Ovary (tissue), 9 donors: ENCODE data around the gene ZNF777. TPM values are rescaled to one million over a fixed set of nuclear protein-coding genes. Genes with fewer than 3 reads are reported as not detected.
"Not testable (repeated sequence)": the region's sequence is repeated elsewhere in the genome, so short reads cannot be mapped to it uniquely, and the experiment has no call there.

Experiments
- DNase-seq, 5 donors: peaks; one replicate each; pipeline ENCODE4 v3.0.0-alpha.2; 2019 to 2020
- H3K27ac ChIP-seq, 2 donors: fragments of 200-600 bp; one replicate each; pipeline versions ENCODE4 v1.5.1 to v1.8.0; 2019 to 2022
- H3K27me3 ChIP-seq: fragments of 200-600 bp; one replicate; pipeline ENCODE4 v1.8.0; 2022
- H3K36me3 ChIP-seq: fragments of 200-600 bp; sonication (generic); one replicate; pipeline ENCODE4 v1.5.1; 2019
- H3K4me1 ChIP-seq: one replicate; pipeline ENCODE4 v1.8.1; 2013; ENCODE audit warnings: mild to moderate bottlenecking, moderate library complexity; ENCODE audit not compliant: insufficient read depth
- H3K4me3 ChIP-seq: fragments of 200-600 bp; sonication (generic); one replicate; pipeline ENCODE4 v1.5.1; 2017
- H3K9me3 ChIP-seq, 2 donors: fragments of 200-600 bp in 1 of 2; sonication (generic) in 1 of 2; one replicate each; pipeline versions ENCODE4 v1.5.1 to v1.8.1; 2013 to 2019; ENCODE audit warnings: mild to moderate bottlenecking in 1 of 2, moderate library complexity in 1 of 2
- EP300 ChIP-seq: sonication (generic); formaldehyde crosslinking; IDR thresholded peaks from one replicate; pipeline ENCODE4 v1.6.1; 2017; ENCODE audit warnings: antibody characterized with exemption
- POLR2A ChIP-seq: fragments of 450-650 bp; IDR thresholded peaks from one replicate; pipeline ENCODE4 v1.6.1; 2017; ENCODE audit warnings: antibody characterized with exemption, mild to moderate bottlenecking, moderate library complexity
- WGBS, 3 donors: extraction: QIAGEN DNeasy Blood & Tissue Kit in 1 of 3; methylation state at CpG; one replicate each; pipeline versions ENCODE4 v1.1.5 to v1.1.7; 2013 to 2017; 5-methylcytosine and 5-hydroxymethylcytosine counted together
- intact Hi-C, 4 donors: fragments of 100-400 bp; cut with DNase I; formaldehyde crosslinking; loops; one replicate each; pipeline versions ENCODE4 v1.11.0 to v1.15.1; 2022 to 2023
- polyA plus RNA-seq, 2 donors: library from polyadenylated mRNA; stranded (reverse); fragments of 200-250 nt in 1 of 2; fragments of 350-450 nt in 1 of 2; fragmentation: Illumina TruSeq in 1 of 2; extraction: RNeasy Lipid Tissue Mini Kit (QIAGEN cat#74804) in 1 of 2; gene quantifications; one replicate each; pipeline ENCODE4 v1.2.3, GENCODE V29; 2013 to 2014
- total RNA-seq, 7 donors: library from RNA; depleted of rRNA in 2 of 7; stranded (reverse); fragments of >200 nt in 2 of 7; fragmentation: NEBNext Ultra II Directional in 3 of 7; extraction: Animal tissue kit (Norgen Biotek cat#: 25700) in 3 of 7; gene quantifications; one replicate each; pipeline versions ENCODE4 v1.1.0 to v1.2.4, GENCODE V29; 2016 to 2023
- TF ChIP-seq, protein P1 (sequence below), 3 donors: fragments of 450-650 bp in 2 of 3; fragments of 200-600 bp in 1 of 3; IDR thresholded peaks; one replicate each; pipeline versions ENCODE4 v1.5.1 to v1.8.0; 2016 to 2022; ENCODE audit warnings: antibody characterized with exemption in 3 of 3, mild to moderate bottlenecking in 1 of 3
- donor health status: DM: no; HTN: no; CAD: no; lungs with moderate emphysema.
- donor health status: DM: no; HTN: no; CAD: no.
- donor health status: Bipolar disorder and iron deficiency.
- donor health status: DM: yes; HTN: yes; CAD: no.
- donor health status: DM: no; HTN: no; CAD: no.
- donor health status: DM: yes; HTN: yes; CAD: no.

ZNF777 gene
- total and polyA plus RNA-seq, 9 donors: 3.8 to 20.4 (median 13.8) TPM

DNA sequence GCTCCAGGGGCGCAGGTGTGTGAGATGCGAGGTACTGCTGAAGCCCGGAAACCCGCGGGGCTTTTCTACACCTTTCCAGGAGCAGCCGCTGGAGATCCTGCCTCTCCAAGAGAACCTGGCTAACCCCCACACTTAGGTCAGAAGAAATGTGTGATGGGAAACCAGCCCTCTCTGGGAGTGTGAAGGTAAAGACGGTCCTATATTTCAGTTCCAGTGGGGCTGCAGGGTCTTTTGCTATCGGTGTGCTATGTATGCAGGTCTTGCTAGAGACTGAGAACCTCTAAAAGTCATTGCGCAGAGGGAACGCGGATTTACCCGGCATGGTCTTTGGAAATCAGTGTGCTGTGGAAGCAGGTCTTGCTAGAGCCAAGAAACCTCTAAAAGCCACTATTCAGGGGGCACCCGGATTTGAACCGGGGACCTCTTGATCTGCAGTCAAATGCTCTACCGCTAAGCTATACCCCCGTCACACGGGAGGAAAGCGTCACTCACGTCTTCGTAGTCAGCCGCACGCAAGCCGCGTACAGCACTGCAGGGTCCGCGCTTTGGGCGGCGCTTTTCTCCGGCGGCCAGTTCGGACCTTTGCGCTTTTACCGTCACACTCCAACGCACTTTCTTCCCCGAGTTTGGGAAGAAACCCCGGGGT is 46.0 kb downstream of the ZNF777 start:
- no peaks in the 10 kb centered on the region for H3K9me3 ChIP-seq
- 3 to 4% (median 4%) methylated on average over 36 of the region's 36 CpGs for WGBS, 3 donors
- no peaks in the 10 kb centered on the region for H3K27me3 ChIP-seq
- no peaks in the 10 kb centered on the region for H3K4me1 ChIP-seq
- intact Hi-C loops: no loop called here
- H3K4me3 ChIP-seq: peak overlapping the region; percentile 16
- H3K27ac ChIP-seq: no peak overlapping the region
- H3K36me3 ChIP-seq: no peaks in the 10 kb centered on the region
- peak; percentile 34 to 81 (median 62) for DNase-seq
- TF ChIP-seq EP300: no peak

DNA sequence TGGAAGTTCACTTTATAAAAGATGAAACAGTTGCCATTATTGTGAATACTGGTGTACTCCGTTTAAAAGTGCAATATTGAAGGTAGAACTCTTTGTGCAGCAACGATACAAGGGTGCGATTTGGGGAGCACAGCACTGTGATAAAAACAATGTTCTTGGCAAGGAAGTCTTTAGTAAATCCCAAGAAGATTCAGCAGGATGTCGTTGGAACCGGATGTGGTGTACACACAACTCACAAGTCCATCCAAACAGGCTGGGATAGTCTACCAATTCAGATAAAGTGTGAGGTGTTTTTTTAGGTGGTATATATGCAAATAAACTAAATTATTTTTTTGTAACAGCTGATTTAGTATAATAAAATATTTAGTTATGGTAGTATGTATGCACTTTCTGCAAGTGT is 46.7 kb downstream of the ZNF777 start:
- no peak overlapping the region for H3K27ac ChIP-seq
- TF ChIP-seq EP300 (no peak), POLR2A (no peak)
- TF ChIP-seq, protein P1, sequence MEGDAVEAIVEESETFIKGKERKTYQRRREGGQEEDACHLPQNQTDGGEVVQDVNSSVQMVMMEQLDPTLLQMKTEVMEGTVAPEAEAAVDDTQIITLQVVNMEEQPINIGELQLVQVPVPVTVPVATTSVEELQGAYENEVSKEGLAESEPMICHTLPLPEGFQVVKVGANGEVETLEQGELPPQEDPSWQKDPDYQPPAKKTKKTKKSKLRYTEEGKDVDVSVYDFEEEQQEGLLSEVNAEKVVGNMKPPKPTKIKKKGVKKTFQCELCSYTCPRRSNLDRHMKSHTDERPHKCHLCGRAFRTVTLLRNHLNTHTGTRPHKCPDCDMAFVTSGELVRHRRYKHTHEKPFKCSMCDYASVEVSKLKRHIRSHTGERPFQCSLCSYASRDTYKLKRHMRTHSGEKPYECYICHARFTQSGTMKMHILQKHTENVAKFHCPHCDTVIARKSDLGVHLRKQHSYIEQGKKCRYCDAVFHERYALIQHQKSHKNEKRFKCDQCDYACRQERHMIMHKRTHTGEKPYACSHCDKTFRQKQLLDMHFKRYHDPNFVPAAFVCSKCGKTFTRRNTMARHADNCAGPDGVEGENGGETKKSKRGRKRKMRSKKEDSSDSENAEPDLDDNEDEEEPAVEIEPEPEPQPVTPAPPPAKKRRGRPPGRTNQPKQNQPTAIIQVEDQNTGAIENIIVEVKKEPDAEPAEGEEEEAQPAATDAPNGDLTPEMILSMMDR (IDR thresholded peaks at IDR 0.05): no peak
- 43 to 50% (median 46%) methylated on average over 5 of the region's 5 CpGs for WGBS, 3 donors
- no peaks in the 10 kb centered on the region for H3K4me1 ChIP-seq
- no peaks in the 10 kb centered on the region for H3K9me3 ChIP-seq
- no peak for DNase-seq
- intact Hi-C loops: no loop called here
- H3K4me3 ChIP-seq: no peak overlapping the region
- no peaks in the 10 kb centered on the region for H3K27me3 ChIP-seq
- no peaks in the 10 kb centered on the region for H3K36me3 ChIP-seq

DNA sequence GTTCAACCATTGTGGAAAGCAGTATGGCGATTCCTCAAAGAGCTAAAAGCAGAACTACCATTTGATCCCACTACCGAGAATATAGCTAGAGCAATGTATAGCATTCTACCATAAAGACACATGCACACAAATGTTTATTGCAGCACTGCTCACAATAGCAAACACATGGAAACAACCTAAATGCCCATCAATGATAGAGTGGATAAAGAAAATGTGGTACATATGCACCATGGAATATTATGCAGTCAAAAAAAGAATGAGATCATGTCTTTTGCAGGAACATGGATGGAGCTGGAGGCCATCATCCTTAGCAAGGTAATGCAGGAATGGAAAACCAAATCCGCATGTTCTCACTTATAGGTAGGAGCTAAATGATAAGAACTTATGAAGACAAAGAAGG is 47.8 kb downstream of the ZNF777 start:
- H3K4me1 ChIP-seq, DNase-seq, H3K27ac ChIP-seq, H3K36me3 ChIP-seq, intact Hi-C loops, H3K4me3 ChIP-seq, H3K9me3 ChIP-seq, H3K27me3 ChIP-seq: not testable (repeated sequence)
- WGBS, 3 donors: 96 to 97% (median 96%) methylated on average over 3 of the region's 3 CpGs

DNA sequence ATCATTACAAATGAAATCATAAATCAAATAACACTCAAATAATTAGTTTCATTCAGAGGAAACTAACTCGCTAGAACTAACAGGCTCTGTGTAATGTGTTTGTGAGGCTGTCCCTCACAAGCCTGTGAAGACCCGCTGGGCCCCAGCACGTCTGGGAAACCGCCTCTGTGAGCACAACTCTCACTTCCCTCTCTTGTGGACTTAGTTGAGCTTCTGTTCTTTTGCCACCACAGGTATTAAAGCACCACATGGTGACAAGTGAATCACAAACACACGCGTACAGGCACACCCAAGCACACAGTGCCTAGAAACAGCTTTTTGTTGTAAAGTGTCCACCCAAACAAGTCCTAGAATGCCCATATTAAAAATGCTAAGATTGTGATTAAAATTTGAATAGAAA is 51.0 kb downstream of the ZNF777 start:
- Histone ChIP-seq H3K4me1 (no peaks in the 10 kb centered on the region), H3K27me3 (no peaks in the 10 kb centered on the region), H3K27ac (no peak overlapping the region), H3K36me3 (no peaks in the 10 kb centered on the region), H3K9me3 (no peaks in the 10 kb centered on the region), H3K4me3 (no peak overlapping the region)
- 79 to 85% (median 85%) methylated on average over 6 of the region's 6 CpGs for WGBS, 3 donors
- intact Hi-C loops: no loop called here
- no peak for TF ChIP-seq POLR2A
- TF ChIP-seq, protein P1 (IDR thresholded peaks at IDR 0.05): no peak
- TF ChIP-seq EP300: no peak
- no peak for DNase-seq

- Histone ChIP-seq H3K27me3 (no peaks in the 10 kb centered on the region), H3K36me3 (no peaks in the 10 kb centered on the region), H3K4me3 (no peak overlapping the region), H3K9me3 (no peaks in the 10 kb centered on the region), H3K4me1 (no peaks in the 10 kb centered on the region), H3K27ac (no peak overlapping the region)
- DNase-seq: no peak
- intact Hi-C loops: no loop called here
- TF ChIP-seq POLR2A: no peak
- TF ChIP-seq, protein P1 (IDR thresholded peaks at IDR 0.05): no peak
- TF ChIP-seq EP300: no peak
- 67 to 72% (median 67%) methylated on average over 6 of the region's 6 CpGs for WGBS, 3 donors
Observed at GRCh38 chr7:149404825-149405224, 56.0 kb downstream of the ZNF777 start.
